BLaER1 treated with 17β-estradiol and CSF1 and Interleukin-3, amounts not matched to agents 10 nM and 100 nM (cell line): ENCODE measurements around the gene RPA1.

Experiments
- H3K27ac ChIP-seq, 11 experiments: shearing (Covaris generic); formaldehyde crosslinking; 2 replicates each; pipeline ENCODE4 v1.8.1; 2022
- H3K27me3 ChIP-seq, 11 experiments: shearing (Covaris generic); formaldehyde crosslinking; 2 replicates each; pipeline ENCODE4 v1.8.1; 2022
- H3K36me3 ChIP-seq, 11 experiments: shearing (Covaris generic); formaldehyde crosslinking; 2 replicates each; pipeline ENCODE4 v1.8.1; 2022
- H3K4me1 ChIP-seq, 10 experiments: shearing (Covaris generic); formaldehyde crosslinking; 2 replicates each; pipeline ENCODE4 v1.8.1; 2022
- H3K4me2 ChIP-seq, 11 experiments: shearing (Covaris generic); formaldehyde crosslinking; 2 replicates each; pipeline ENCODE4 v1.8.1; 2022
- H3K4me3 ChIP-seq, 10 experiments: shearing (Covaris generic); formaldehyde crosslinking; 2 replicates each; pipeline ENCODE4 v1.8.1; 2022
- H3K9ac ChIP-seq, 11 experiments: shearing (Covaris generic); formaldehyde crosslinking; 2 replicates each; pipeline ENCODE4 v1.8.1; 2022
- H3K9me3 ChIP-seq, 11 experiments: shearing (Covaris generic); formaldehyde crosslinking; replicated peaks in 1 of 11; 2 replicates each; pipeline ENCODE4 v1.8.1; 2022
- H4K20me1 ChIP-seq, 11 experiments: shearing (Covaris generic); formaldehyde crosslinking; 2 replicates each; pipeline ENCODE4 v1.8.1; 2022
- Cebpa-rat ChIP-seq, 11 experiments: shearing (Covaris generic); IDR thresholded peaks; 2 replicates each; pipeline ENCODE4 v1.8.1; 2022

The RPA1 gene

GRCh38 chr17:1829592-1830257 is at the start of gene RPA1, which contains the start of gene SMYD4:
Gene RPA1 (plus strand): TSS chr17:1830005. CDS start chr17:1830094, 89 bp downstream.
Gene SMYD4 (minus strand): TSS chr17:1829902. CDS start chr17:1827994, 1,908 bp downstream.
- Histone ChIP-seq H3K4me2 (peak within 1 kb of the TSS; percentile 73 to 99 (median 93)), H3K9me3 (no peaks in the 10 kb centered on the region), H3K27me3 (no peaks in the 10 kb centered on the region), H3K27ac (peak within 1 kb of the TSS; percentile 21 to 81 (median 75); a peak in 21 of 22 replicates), H3K9ac (peak within 1 kb of the TSS; percentile 77 to 86 (median 83)), H3K4me1 (peaks cover 27 to 58% (median 36%) of the 10 kb centered on the region in 10 experiments), H3K4me3 (peak within 1 kb of the TSS; percentile 59 to 88 (median 76)), H4K20me1 (peaks cover 1 to 32% (median 19%) of the 10 kb centered on the region in 11 experiments; a peak in 14 of 22 replicates), H3K36me3 (peaks cover 34 to 60% (median 53%) of the 10 kb centered on the region in 11 experiments)
- no peak for TF ChIP-seq Cebpa-rat (IDR thresholded peaks at IDR 0.05)

DNA sequence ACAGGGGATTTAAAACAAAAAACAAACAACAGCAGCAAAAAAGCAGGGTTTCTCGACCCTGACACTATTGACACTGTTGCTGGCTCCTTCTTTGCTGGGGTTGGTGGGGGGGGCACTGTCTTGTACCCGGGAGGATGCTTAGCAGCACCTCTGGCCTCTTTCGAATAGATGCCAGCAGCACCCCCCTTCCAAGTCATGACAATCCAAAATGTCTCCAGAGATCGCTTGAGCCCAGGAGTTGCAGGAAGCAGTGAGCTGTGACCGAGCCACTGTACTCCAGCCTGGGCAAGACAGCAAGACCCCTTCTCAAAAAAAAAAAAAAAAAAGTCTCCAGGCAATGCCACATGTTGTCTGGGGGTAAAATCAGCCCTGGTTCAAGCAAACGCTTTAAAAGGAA is 47.6 kb upstream of the RPA1 start:
- H3K9ac ChIP-seq = peak overlapping the region; percentile 75 to 93 (median 83); a peak in 21 of 22 replicates
- peaks cover 53 to 67% (median 58%) of the 10 kb centered on the region in 10 experiments for H3K4me1 ChIP-seq
- no peaks in the 10 kb centered on the region for H3K9me3 ChIP-seq
- peak overlapping the region; percentile 74 to 98 (median 92); a peak in 21 of 22 replicates for H3K27ac ChIP-seq
- peak overlapping the region in 8 of 10 experiments; percentile 24 to 61 (median 39); a peak in 12 of 20 replicates for H3K4me3 ChIP-seq
- no peaks in the 10 kb centered on the region for H3K27me3 ChIP-seq
- no peak for TF ChIP-seq Cebpa-rat (IDR thresholded peaks at IDR 0.05)
- peaks cover 40 to 74% (median 50%) of the 10 kb centered on the region in 11 experiments for H3K36me3 ChIP-seq
- H3K4me2 ChIP-seq = peak overlapping the region; percentile 87 to 97 (median 89)
- H4K20me1 ChIP-seq = 0 out of 22 replicates have a peak, but pooled peaks cover 0 to under 1% (median 0%) of the 10 kb centered on the region in 11 experiments

DNA sequence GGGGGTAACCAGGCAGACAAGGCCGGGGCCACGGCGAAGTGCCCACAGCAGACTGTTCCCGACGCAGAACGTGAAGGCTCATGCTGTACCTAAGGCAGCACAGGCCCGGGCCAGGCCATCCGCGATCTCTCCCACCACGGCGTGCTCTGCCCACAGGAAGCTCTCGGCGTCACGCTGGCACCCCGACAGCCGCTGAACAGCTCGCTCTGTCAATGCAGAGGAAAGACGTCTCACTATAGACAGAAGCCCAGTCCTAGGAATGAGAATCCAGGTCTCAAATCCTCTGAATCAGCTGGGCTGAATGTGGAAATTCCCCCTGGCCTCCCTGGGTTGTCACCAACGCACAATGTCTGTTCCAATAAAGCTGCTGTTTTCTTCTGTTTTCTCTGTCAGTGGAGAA is 46.5 kb upstream of the RPA1 start:
- Histone ChIP-seq H3K36me3 (peaks cover 32 to 74% (median 48%) of the 10 kb centered on the region in 11 experiments), H4K20me1 (0 out of 22 replicates have a peak, but pooled peaks cover 0 to 3% (median 0%) of the 10 kb centered on the region in 11 experiments), H3K27ac (peak overlapping the region; percentile 74 to 98 (median 92)), H3K4me2 (peak overlapping the region; percentile 87 to 97 (median 89)), H3K4me3 (peak overlapping the region in 9 of 10 experiments; percentile 13 to 61 (median 40); a peak in 17 of 20 replicates), H3K27me3 (no peaks in the 10 kb centered on the region), H3K9me3 (no peaks in the 10 kb centered on the region), H3K9ac (peak overlapping the region; percentile 75 to 93 (median 83)), H3K4me1 (peaks cover 53 to 74% (median 58%) of the 10 kb centered on the region in 10 experiments)
- no peak for TF ChIP-seq Cebpa-rat (IDR thresholded peaks at IDR 0.05)

DNA sequence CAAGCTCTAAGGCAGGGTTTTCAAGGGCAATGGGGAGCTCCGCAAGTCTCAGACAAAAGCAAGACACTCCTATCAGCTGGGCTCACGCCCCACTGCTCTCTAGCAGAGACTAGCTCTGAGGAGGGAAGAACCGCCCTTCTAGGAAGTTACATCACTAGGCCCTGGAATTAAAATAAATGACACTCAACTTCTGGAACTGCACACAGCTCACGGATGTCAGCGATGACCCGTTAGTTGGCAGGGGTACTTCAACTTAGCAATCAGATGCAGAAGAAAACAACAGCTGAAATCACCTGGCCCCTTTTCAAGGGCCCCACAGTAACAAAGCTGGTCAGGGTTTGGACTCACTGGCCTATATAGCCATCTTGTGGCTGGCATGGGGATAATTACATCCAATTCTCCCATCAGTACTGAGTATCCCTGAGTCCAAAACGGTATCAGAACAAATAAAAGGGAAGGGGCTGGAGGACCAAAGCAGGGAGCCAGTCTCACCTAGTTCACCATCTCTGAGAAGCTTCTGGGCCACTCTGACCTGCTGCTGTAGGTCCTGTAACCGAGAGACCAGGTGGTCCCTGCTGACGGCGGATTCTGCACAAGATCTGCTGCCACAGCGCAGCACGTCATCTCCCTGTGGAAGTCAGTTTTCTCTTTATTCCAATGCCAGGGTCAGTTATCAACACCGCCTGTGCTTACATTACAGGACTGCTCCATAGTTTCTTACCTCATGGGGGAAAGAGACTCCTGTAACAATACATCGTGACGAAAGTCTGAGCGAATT is 45.8 kb upstream of the RPA1 start:
- peak overlapping the region; percentile 75 to 93 (median 83) for H3K9ac ChIP-seq
- H3K4me3 ChIP-seq = peak overlapping the region in 9 of 10 experiments; percentile 13 to 61 (median 40); a peak in 16 of 20 replicates
- H3K27ac ChIP-seq = peak overlapping the region; percentile 74 to 98 (median 92)
- H3K4me1 ChIP-seq = peaks cover 52 to 74% (median 53%) of the 10 kb centered on the region in 10 experiments
- H3K27me3 ChIP-seq = no peaks in the 10 kb centered on the region
- no peaks in the 10 kb centered on the region for H3K9me3 ChIP-seq
- peak in 2 of 11 experiments; percentile 13 to 36; a peak in 2 of 22 replicates for TF ChIP-seq Cebpa-rat (IDR thresholded peaks at IDR 0.05)
- H3K4me2 ChIP-seq = peak overlapping the region; percentile 87 to 97 (median 89)
- H3K36me3 ChIP-seq = peaks cover 26 to 74% (median 42%) of the 10 kb centered on the region in 11 experiments
- H4K20me1 ChIP-seq = 0 out of 22 replicates have a peak, but pooled peaks cover 0 to 3% (median 0%) of the 10 kb centered on the region in 11 experiments

GRCh38 chr17:1785930-1786329 is 43.9 kb upstream of the RPA1 start:
- no peaks in the 10 kb centered on the region for H3K9me3 ChIP-seq
- peaks cover 35 to 60% (median 39%) of the 10 kb centered on the region in 10 experiments for H3K4me1 ChIP-seq

GRCh38 chr17:1786708-1787107 is 43.1 kb upstream of the RPA1 start:
- H4K20me1 ChIP-seq = 0 out of 22 replicates have a peak, but pooled peaks cover 0 to 3% (median 0%) of the 10 kb centered on the region in 11 experiments
- peak overlapping the region in 4 of 11 experiments; percentile 36 to 45 (median 38); a peak in 4 of 22 replicates for H3K9ac ChIP-seq
- H3K4me2 ChIP-seq = peak overlapping the region in 3 of 11 experiments; percentile 12 to 52 (median 51); a peak in 5 of 22 replicates
- no peak overlapping the region for H3K4me3 ChIP-seq
- H3K27me3 ChIP-seq = no peaks in the 10 kb centered on the region
- peaks cover 17 to 55% (median 36%) of the 10 kb centered on the region in 11 experiments for H3K36me3 ChIP-seq
- no peaks in the 10 kb centered on the region for H3K9me3 ChIP-seq
- no peak for TF ChIP-seq Cebpa-rat (IDR thresholded peaks at IDR 0.05)
- peaks cover 28 to 54% (median 38%) of the 10 kb centered on the region in 10 experiments for H3K4me1 ChIP-seq
- peak overlapping the region in 1 of 11 experiments; percentile 31; a peak in 2 of 22 replicates for H3K27ac ChIP-seq

More at GRCh38 chr17:1785930-1786329, 43.9 kb upstream of the RPA1 start:
- peak overlapping the region in 6 of 11 experiments; percentile 8 to 45 (median 28); a peak in 6 of 22 replicates for H3K9ac ChIP-seq
- H3K27me3 ChIP-seq = no peaks in the 10 kb centered on the region
- TF ChIP-seq Cebpa-rat (IDR thresholded peaks at IDR 0.05) = no peak
- H3K36me3 ChIP-seq = peaks cover 22 to 63% (median 41%) of the 10 kb centered on the region in 11 experiments
- no peak overlapping the region for H3K4me3 ChIP-seq
- peak overlapping the region in 7 of 11 experiments; percentile 1 to 37 (median 16); a peak in 4 of 22 replicates for H3K27ac ChIP-seq
- H3K4me2 ChIP-seq = peak overlapping the region in 3 of 11 experiments; percentile 8 to 52 (median 51); a peak in 3 of 22 replicates
- 0 out of 22 replicates have a peak, but pooled peaks cover 0 to 3% (median 0%) of the 10 kb centered on the region in 11 experiments for H4K20me1 ChIP-seq

DNA sequence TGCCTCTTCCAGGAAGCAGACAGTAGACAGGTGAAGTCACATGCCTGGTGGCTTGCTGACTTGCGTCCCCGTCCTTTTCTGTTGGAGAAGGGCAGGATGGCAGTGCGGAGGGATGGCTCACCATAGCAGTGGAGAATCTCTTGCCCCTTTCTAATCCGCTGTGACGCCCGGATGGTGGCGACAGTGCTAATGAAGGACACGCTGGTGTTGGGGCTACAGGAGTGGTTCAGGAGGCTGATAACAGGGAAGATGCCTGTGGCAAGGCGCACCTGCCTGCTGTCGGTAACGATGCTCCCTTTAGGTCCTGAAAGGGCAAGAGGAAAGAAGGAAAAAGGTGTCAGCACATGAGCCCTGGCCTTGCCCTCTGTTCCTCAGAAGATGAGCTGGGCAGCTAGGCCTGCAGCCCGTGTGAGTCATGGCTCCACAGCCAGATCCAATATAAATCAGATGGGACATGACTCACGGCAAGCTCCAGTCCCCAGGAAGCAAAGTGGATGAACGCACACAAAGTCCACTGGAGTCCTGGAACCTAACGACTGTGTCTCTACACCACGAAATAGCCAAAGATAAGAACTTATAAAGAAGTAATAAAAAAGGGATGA is 42.4 kb upstream of the RPA1 start:
- no peak overlapping the region for H3K4me3 ChIP-seq

More for the DNA sequence above, 42.4 kb upstream of the RPA1 start:
- no peak for TF ChIP-seq Cebpa-rat (IDR thresholded peaks at IDR 0.05)
- H4K20me1 ChIP-seq = 0 out of 22 replicates have a peak, but pooled peaks cover 0 to 3% (median 0%) of the 10 kb centered on the region in 11 experiments
- H3K27ac ChIP-seq = peak overlapping the region in 1 of 11 experiments; percentile 7; a peak in 1 of 22 replicates
- H3K4me1 ChIP-seq = peaks cover 22 to 47% (median 38%) of the 10 kb centered on the region in 10 experiments
- no peaks in the 10 kb centered on the region for H3K27me3 ChIP-seq
- peaks cover 17 to 53% (median 34%) of the 10 kb centered on the region in 11 experiments for H3K36me3 ChIP-seq
- peak overlapping the region in 3 of 11 experiments; percentile 12 to 52 (median 51); a peak in 5 of 22 replicates for H3K4me2 ChIP-seq
- H3K9ac ChIP-seq = peak overlapping the region in 2 of 11 experiments; percentile 24 to 36; a peak in 2 of 22 replicates
- H3K9me3 ChIP-seq = no peaks in the 10 kb centered on the region
